Activated CD4-positive, alpha-beta T cell treated with anti-CD3 and anti-CD28 coated beads for 1 hour (primary cell): ENCODE results near the gene GPR26.
"Not testable (repeated sequence)": the region's sequence is repeated elsewhere in the genome, so short reads cannot be mapped to it uniquely, and the experiment has no call there.

Experiments used
- DNase-seq: peaks from one replicate; pipeline ENCODE4 v3.0.0-alpha.2; 2020

Gene GPR26

DNA sequence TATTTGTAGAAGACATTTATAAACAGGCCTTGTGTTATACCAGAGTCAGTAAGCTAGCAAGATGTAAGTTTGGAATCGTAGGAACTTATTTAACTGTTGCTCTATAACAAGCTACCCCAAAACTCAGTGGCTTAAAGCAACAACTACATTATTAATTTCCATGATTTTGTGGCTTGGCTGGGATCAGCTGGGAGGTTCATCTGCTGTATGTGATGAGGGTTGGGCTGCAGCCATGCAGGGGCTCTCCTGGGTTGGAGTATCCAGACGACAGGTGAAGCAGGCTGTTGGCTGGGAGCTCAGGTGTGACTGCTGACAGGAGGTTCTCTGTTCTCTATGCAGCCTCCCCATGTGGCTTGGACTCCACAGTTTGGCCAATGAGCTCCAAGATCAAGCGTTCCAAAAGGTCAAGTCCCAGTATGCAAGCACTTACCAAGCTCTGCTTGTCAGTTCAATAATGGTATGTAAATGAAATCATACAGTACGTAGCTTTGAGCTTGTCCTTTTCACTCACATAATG, 52.4 kb downstream of the GPR26 start:
- DNase-seq, result no peak

DNA sequence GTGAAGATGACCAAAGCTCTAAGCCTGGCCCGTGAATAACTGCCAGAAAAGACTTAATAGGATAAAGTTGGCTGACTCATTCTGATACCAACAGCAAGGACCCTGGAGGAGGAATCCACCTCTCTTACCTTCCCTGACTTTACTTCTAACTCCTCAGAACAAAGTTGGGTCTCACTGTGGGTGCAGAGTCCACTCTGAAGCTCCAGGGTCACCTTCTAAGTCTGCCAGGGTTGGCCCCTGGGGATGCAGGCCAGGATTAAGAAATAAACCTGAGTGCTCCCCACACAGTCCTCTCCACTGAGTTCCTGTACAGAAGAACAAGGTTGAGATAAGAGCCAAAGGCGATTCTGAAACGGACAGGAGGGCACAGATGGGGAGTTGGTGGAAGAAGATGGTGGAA, 54.4 kb downstream of the GPR26 start:
- no peak for DNase-seq

DNA sequence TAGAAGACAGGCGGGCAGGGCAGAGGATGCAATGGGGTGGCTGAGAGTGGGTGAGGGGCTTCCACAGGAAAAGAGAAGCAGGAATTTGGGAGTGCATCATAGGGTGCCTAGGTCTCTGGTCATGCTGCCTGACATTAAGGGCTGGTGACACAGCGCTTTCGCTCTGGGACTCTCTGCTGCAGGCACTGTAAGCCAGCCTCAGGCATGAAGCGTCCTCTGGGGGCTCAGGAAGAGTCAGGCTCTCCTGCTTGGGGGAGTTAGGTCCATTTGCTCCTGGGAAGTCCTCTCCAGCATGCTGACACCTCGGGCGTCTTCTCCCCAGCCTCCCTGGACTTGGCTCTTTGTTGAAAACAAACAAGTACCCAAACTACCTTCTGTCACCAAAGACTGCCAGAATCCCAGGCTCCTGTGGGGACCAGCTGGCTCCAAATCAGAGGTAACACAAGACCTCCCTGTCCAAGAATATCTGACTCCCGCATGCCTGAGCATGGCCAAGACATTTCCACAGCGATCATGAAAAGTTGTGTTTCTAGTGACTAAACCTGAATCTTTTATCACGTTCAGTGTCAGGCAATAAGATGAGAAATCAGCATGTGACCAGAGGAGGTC, 55.4 kb downstream of the GPR26 start:
- DNase-seq, result no peak

DNA sequence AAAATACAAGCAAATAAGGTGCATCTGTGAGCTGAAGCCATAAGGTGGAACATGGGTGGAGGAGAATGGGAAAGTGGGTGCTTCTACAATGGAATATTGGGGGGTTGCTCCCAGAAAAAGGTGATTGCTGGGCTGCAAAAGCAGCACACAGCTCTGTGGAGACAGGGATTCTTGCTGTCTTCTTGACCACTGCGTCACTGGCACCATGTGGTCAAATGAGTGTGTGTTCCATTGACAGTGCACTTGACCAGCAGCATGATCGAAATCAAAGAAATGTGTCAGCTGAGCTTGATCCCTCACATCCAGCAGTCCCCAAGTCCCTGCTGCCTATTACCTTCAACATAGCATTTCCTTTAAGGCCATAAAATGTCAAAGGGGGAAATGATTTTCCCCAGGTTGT, 56.2 kb downstream of the GPR26 start:
- DNase-seq, result no peak

DNA sequence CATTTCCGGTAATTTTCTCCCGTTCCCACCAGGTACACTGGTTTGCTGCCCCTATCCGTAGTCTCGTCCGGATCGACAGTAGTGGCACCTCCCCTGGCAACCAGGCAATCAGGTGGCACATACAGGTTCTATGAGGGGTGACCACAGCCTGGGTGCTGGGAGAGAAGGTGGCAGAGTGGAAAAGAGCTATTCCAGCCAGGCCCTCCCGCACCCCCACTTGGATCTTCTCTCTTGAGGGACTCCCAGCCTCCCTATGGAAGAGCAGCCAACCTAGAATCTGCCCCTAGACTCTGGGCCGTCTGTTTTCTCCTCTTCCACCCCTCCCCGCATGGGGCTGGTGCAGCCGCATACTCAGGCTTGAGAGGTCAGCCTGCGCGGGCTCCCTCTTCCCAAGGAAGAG, 58.6 kb downstream of the GPR26 start:
- no peak for DNase-seq

DNA sequence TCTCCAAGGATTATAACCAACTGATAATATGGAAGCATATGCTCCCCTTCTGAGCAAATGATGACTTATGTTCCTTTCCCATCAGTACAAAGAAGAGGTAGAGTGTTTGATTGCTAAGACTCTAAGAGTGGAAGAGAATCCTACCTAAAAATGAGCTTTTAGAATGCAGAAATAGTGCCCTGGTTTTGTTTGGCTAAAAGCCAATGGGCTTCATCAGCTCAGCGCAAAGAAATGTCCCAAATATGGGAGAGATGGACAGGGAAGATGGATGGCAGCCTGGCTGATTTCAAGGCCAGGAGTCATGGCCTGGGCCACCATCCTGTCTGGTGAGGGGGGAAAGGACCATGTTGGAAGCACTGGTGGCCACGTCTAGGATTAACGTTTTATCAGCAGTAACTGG, 60.2 kb downstream of the GPR26 start:
- no peak for DNase-seq

DNA sequence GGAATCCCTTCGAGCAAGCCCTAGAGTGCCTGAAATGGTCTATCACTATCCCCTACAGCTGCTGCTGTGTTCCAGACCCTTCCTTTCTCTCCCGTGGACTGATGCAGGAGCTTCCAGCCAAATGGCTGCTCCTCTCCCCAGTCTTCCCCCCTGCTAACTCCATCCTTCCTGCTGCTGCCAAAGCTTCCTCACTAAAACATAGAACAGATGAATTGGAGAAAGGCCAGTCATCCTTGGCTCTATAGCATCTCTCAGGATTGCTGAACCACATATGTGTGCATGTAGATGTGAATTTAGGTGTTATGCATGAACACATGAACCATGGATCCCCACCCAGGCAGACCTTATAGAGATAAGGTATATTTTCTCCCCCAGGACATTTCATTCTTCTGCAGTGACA, 60.7 kb downstream of the GPR26 start:
- DNase-seq, result no peak

DNA sequence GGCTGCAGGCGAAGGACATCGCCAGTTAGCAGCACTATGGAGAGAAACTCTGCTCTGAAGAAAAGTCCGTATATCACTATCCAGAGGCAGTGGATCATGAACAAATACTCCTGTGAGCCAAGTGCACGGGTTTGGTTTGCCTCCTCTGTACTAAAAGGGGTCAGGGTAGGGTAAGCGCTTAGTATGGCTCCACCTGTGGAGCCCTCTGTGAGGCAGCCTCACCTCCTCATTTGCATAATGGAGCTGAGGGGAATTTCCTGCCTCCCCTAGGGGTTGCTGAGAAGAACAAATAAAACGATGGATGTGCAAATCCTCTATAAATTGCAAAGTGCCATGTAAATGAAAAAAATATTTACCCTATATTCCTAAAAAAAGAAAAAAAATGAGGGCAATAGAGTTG, 63.4 kb downstream of the GPR26 start:
- no peak for DNase-seq

DNA sequence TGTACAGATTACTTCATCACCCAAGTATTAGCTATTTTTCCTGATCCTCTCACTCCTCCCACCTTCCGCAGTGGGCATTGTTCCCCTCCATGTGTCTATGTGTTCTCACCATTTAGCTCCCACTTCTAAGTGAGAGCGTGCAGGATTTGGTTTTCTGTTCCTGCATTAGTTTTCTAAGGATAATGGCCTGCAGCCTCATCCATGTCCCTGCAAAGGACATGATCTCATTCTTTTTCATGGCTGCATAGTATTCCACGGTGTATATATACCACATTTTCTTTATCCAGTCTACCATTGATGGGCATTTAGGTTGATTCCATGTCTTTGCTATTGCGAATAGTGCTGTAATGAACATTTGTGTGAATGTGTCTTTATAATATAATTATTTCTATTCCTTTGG, 70.8 kb downstream of the GPR26 start:
- not testable (repeated sequence) for DNase-seq

DNA sequence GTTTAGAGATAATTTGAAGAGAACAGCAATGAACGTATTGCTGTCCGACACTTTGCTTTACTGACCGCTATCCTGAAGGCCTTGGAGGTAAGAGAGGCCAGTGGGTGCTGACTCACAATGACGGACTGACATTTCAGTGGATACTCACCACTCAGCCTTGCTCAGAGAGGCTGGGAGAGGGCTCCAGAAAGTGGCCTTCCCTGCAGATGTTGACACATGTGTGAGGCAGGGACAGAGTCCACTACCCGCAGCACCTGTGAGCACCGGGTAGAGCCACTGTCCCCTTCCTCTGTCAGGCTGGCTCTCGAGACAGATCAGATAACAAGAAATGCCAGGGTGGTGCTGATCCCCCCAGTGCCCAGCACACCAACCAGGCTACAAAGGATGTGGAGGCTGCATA, 75.0 kb downstream of the GPR26 start:
- DNase-seq, result no peak

DNA sequence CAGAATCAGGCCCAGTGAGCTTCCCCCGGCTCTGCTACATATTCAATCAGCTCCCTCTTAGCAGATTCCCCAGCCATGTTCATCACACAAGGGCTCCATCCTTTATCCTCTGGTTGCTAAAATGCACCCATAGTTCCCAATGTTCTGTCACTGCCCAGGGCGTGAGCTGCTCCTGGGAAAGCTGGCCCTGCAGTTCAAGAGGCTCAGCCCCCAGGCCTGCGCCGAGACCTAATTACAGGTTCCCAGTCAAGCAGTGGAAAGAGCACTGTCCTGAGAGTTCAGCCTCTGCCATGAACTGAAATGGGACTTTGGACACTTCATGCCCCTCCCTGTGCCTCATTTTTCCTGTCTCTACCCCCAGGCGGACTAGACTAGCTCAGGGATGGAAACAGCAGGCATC, 75.6 kb downstream of the GPR26 start:
- no peak for DNase-seq

DNA sequence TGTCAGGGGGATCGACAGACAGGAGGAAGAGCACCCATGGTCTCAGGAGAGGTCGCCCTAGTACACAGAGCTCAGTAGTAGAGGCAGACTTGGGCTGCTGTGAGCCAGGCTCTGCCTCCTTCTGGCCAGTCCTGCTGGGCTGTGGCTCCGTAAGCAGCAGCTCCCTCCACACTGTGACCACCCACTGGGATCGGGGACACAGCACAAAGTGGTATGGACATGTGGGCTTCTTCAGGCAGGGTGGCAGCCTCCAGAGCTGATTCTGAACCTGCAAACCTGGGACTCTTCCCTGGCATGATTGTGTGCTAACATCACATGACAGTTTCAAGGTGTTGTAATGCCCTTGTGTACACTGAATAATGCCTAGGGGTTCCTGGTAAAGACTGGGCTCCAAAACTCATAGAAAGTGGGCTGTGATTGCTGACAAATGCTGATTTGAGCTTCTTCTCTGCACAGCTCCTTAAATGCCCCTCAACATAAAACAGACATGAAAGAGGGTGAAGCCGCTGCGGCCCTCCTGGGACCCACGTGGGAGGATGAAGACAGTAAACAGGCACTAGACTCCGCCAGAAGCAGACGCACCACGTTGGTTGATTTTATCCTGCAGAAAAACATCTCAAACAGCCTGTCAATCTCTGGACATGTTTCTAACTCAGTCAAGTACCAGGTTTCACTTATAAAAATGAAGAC, 76.7 kb downstream of the GPR26 start:
- DNase-seq, result no peak

DNA sequence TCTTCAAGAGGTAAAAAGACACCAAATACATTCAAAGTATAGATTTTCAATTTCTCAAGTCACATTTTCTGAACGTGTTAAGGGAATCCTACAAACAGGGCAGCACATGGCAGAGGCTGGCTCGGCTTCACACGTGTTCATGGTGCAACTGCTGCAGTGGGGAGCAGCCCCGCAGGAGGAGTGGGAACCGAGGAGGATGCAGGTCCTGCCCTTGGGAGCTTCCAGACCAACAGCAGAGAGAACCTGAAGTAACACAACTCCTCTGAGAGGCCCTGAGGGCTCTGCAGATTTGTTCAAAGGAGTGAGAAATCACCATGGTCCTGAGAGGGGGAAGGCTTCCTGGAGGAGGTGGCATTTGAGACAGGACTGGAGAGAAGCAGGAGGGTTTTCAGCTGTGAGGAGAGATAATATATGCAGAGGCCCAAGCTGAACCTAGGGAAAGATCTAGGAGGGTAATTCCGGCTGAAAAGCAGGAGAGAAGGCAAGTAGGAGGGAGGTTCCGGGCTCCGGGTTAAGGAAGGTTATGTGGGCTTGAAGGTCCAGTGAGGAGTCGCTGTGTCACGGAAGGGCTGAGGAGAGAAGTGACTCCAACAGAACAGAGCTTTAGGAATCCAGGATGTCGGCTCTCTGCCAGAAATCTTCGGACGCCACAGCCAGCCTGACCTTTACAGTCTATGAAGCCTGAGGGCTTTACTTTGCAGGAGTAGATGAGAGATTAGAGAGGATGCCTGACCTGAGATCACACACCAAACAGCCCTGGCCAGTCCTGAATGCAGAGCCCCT, 77.5 kb downstream of the GPR26 start:
- DNase-seq, result no peak

DNA sequence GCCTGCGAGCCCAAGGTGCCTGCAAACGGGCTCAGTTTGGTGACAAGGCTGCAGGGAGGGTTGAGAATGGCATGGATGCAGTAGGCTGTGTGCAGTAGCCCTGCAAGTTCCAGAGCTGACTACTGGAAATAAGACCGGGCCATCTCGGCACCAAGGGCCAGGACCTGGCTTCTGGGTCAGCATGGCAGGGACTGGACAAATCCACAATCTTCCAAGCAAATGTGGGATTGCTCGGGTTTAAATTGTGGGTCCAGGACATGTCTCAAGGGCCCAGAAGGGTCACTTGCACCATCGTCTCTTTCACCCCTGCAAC, 78.0 kb downstream of the GPR26 start:
- no peak for DNase-seq
